ENCODE data around the gene ARPC4.

GRCh38 chr3:9748031-9748430 lies 44.9 kb upstream of the ARPC4 start:
- no peak for TF ChIP-seq CTCF (conservative IDR thresholded peaks at IDR 0.05; ENCODE audit: low read depth, low read length)
- no peak for TF ChIP-seq EZH2 (IDR thresholded peaks at IDR 0.05; ENCODE audit: borderline replicate concordance, low read depth, low read length, poor library complexity, severe bottlenecking)

Measured in A673 (cell line).